Ovary (tissue), 3 donors: ENCODE data around the gene TRMT6.

ENCODE experiments used
- EP300 ChIP-seq: sonication (generic); formaldehyde crosslinking; IDR thresholded peaks from one replicate; pipeline ENCODE4 v1.6.1; 2017; ENCODE audit warnings: antibody characterized with exemption
- POLR2A ChIP-seq: fragments of 450-650 bp; IDR thresholded peaks from one replicate; pipeline ENCODE4 v1.6.1; 2017; ENCODE audit warnings: antibody characterized with exemption, mild to moderate bottlenecking, moderate library complexity
- TF ChIP-seq, protein P1 (sequence below), 3 donors: fragments of 450-650 bp in 2 of 3; fragments of 200-600 bp in 1 of 3; IDR thresholded peaks; one replicate each; pipeline versions ENCODE4 v1.5.1 to v1.8.0; 2016 to 2022; ENCODE audit warnings: antibody characterized with exemption in 3 of 3, mild to moderate bottlenecking in 1 of 3
- donor health status: DM: no; HTN: no; CAD: no.

GRCh38 chr20:5968462-5968861, 18.1 kb upstream of the TRMT6 start:
- TF ChIP-seq POLR2A = no peak
- TF ChIP-seq, protein P1, sequence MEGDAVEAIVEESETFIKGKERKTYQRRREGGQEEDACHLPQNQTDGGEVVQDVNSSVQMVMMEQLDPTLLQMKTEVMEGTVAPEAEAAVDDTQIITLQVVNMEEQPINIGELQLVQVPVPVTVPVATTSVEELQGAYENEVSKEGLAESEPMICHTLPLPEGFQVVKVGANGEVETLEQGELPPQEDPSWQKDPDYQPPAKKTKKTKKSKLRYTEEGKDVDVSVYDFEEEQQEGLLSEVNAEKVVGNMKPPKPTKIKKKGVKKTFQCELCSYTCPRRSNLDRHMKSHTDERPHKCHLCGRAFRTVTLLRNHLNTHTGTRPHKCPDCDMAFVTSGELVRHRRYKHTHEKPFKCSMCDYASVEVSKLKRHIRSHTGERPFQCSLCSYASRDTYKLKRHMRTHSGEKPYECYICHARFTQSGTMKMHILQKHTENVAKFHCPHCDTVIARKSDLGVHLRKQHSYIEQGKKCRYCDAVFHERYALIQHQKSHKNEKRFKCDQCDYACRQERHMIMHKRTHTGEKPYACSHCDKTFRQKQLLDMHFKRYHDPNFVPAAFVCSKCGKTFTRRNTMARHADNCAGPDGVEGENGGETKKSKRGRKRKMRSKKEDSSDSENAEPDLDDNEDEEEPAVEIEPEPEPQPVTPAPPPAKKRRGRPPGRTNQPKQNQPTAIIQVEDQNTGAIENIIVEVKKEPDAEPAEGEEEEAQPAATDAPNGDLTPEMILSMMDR (IDR thresholded peaks at IDR 0.05) = no peak
- no peak for TF ChIP-seq EP300
